GM10248 (cell line): Measurements from ENCODE around the gene POMT1.
"Not testable (repeated sequence)": the region's sequence is repeated elsewhere in the genome, so short reads cannot be mapped to it uniquely, and the experiment has no call there.

Experiments used
- CTCF ChIA-PET: fragments of 300-600 bp; sonication (Branson Sonifier 250); formaldehyde crosslinking; extraction: SDS; loops from one replicate; lab custom pipeline; 2021; ENCODE audit warnings: antibody characterized with exemption; lab: Yijun Ruan, JAX
- POLR2A ChIA-PET: fragments of 350-650 bp; sonication (Branson Sonifier 250); formaldehyde crosslinking; extraction: SDS; loops from one replicate; lab custom pipeline; 2020; ENCODE audit warnings: antibody characterized with exemption; lab: Yijun Ruan, JAX
- DNase-seq: peaks from one replicate; pipeline ENCODE4 v3.0.0; 2012; ENCODE audit errors: extremely low spot score
- TF ChIP-seq, protein P1 (sequence below): IDR thresholded peaks from 2 replicates; pipeline ENCODE4 v1.5.1; 2012; ENCODE audit warnings: mild to moderate bottlenecking, low read depth; ENCODE audit errors: extremely low read depth, missing control alignments, control extremely low read depth

POMT1 gene

DNA sequence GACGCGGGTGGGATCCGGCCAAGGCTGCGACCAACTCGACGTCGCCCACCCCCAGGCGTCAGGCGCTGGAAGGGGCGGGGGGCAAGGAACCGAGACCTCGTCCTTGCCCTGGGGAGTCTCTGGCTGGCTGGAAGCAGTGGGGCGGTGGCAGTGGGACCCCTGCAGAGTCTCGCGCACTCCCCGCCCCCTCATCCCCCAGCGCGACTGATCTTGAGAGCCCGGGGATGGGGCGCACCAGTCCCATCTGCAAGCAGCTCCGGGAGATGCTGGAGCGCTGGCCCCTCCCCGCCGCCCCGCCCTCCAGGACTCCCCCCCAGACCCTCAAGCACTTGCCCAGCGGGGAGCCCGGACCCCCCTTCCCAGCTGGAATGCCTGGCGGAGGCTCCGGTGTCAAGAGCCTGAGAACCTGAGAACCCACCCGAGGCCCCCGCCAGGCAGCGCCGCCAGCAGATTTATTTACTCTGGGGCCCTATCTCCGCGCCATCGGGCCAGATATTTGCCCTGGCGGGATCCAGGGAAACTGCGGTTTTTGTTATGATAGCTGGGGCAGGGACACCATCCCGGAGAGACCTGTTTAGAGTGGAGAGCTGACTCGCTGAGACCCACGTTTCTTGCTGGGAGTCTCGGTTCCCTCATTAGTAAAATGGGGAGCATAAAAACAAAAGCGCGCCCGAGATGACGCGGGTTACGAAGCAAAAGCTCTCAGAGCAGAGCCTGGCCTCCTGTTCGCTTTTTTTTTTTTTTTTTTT is 43.8 kb downstream of the POMT1 start:
- ChIA-PET CTCF (interaction anchor here (1.5 kb wide), 1 partner anchor 14 kb away, joined by 6 read pairs; no protein-coding TSS in a partner anchor), POLR2A (no interaction called here)
- DNase-seq = no peak
- TF ChIP-seq, protein P1, sequence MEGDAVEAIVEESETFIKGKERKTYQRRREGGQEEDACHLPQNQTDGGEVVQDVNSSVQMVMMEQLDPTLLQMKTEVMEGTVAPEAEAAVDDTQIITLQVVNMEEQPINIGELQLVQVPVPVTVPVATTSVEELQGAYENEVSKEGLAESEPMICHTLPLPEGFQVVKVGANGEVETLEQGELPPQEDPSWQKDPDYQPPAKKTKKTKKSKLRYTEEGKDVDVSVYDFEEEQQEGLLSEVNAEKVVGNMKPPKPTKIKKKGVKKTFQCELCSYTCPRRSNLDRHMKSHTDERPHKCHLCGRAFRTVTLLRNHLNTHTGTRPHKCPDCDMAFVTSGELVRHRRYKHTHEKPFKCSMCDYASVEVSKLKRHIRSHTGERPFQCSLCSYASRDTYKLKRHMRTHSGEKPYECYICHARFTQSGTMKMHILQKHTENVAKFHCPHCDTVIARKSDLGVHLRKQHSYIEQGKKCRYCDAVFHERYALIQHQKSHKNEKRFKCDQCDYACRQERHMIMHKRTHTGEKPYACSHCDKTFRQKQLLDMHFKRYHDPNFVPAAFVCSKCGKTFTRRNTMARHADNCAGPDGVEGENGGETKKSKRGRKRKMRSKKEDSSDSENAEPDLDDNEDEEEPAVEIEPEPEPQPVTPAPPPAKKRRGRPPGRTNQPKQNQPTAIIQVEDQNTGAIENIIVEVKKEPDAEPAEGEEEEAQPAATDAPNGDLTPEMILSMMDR = no peak

DNA sequence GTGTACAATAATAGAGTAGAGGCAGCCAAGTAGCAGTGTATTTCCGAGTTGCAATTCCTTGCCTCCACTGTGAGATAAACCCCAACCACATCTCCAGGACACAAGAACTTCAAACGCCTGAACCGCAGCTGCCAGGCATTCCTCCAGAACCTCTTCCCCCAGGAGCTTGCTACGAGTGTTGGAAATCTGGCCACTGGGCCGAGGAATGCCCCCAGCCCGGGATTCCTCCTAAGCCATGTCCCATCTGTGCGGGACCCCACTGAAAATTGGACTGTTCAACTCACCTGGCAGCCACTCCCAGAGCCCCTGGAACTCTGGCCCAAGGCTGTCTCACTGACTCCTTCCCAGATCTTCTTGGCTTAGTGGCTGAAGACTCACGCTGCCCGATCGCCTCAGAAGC is 46.5 kb downstream of the POMT1 start:
- CTCF ChIA-PET, POLR2A ChIA-PET, DNase-seq: not testable (repeated sequence)

GRCh38 chr9:131550465-131550864 is 47.7 kb downstream of the POMT1 start:
- CTCF ChIA-PET, POLR2A ChIA-PET, DNase-seq: not testable (repeated sequence)

DNA sequence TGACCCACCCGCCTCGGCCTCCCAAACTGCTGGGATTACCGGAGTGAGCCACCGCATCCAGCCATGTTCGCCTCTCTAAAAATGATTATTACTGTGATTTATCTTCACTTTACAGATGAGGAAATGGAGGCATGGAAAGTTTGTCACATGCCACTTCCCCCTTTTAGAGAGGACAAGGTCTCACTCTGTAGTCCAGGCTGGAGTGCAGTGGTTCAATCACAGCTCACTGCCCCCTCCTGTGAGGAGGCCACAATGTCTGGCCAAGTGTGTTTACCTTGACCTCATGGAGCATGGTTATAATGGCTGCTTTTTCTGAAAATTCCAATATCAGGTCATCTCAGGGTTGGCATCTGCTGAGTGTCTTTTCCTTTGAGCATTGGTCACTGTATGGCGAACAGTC is 49.3 kb downstream of the POMT1 start:
- no peak for DNase-seq
- POLR2A ChIA-PET = interaction anchor here (0.6 kb wide), 1 partner anchor 1276 kb away, joined by 4 read pairs; no protein-coding TSS in a partner anchor
- TF ChIP-seq, protein P1 = no peak
- CTCF ChIA-PET = no interaction called here

DNA sequence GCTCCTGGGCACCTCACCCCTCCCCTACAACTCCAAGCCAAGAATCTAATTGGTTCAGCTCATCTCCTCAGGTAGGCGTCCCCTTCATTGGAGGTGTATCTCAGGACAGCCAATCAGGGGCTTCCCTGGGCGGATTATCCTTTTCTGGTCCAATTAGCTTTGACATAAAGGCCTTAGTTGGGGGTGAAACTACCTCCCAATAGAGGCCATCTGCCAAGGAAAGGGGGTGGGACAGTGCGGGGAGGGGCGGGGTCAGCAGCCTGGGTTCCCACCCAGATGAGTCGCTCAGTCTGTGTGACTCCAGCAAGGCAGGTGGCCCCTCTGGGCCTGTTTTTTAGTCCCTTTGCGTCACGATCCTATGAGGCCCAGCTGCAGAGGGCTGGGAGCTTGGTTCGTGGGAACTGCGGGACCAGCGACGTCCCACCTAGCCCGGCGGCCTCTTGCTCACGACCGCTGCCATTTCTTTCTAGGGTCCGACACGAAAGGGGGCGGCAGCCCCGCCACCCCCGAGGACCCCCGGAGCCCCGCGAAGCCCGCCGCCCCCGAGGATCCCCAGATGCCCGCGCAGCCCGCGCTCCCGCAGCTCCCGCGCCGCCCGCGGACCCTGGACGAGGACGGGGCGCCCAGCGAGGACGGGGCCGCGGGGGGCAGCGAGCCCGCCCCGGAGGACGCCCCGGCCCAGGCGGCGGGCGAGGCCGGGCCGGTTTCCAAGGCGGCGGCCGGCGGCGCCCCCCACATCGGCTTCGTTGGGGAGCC is 51.5 kb downstream of the POMT1 start:
- ChIA-PET POLR2A (no interaction called here), CTCF (interaction anchor here (0.6 to 1.1 kb wide), 2 partner anchors 18 to 23 kb away, joined by 3 read pairs; no protein-coding TSS in a partner anchor)
- no peak for DNase-seq
- TF ChIP-seq, protein P1 = no peak

- DNase-seq = no peak
- POLR2A ChIA-PET = no interaction called here
- CTCF ChIA-PET = interaction anchor here (0.6 kb wide), 1 partner anchor 19 kb away, joined by 3 read pairs; no protein-coding TSS in a partner anchor
- TF ChIP-seq, protein P1 = no peak
Measured at GRCh38 chr9:131554843-131555351, 52.2 kb downstream of the POMT1 start.

GRCh38 chr9:131555841-131556673 is 53.3 kb downstream of the POMT1 start:
- no peak for DNase-seq
- TF ChIP-seq, protein P1 = no peak
- ChIA-PET POLR2A (no interaction called here), CTCF (no interaction called here)
